Upper lobe of left lung (tissue), 4 donors: ENCODE data around the gene WDTC1.

Experiments used
- CTCF ChIP-seq, 6 experiments: fragments of 450-650 bp in 4 of 6; fragments of 200-600 bp in 2 of 6; sonication (generic) in 2 of 6; IDR thresholded peaks; one replicate each; pipeline ENCODE4 v1.5.1; 2016 to 2019; ENCODE audit warnings: antibody characterized with exemption in 6 of 6
- POLR2A ChIP-seq, 4 donors: fragments of 450-650 bp; IDR thresholded peaks; one replicate each; pipeline ENCODE4 v1.5.1; 2016 to 2017; ENCODE audit warnings: antibody characterized with exemption in 4 of 4, mild to moderate bottlenecking in 2 of 4

GRCh38 chr1:27297903-27298302 lies 63.5 kb downstream of the WDTC1 start:
- no peak for TF ChIP-seq CTCF (IDR thresholded peaks at IDR 0.05)
- TF ChIP-seq POLR2A (IDR thresholded peaks at IDR 0.05) = no peak
